CD4-positive, CD25-positive, alpha-beta regulatory T cell (primary cell): Measurements from ENCODE around the gene MALRD1. TPM values are rescaled to one million over a fixed set of nuclear protein-coding genes. Genes with fewer than 3 reads are reported as not detected.

Source experiments
- ATAC-seq, 2 donors: fragments of 150-1000 bp; cut with Tn5 transposase; one replicate each; pipeline ENCODE4 v1.10.0; 2021; ENCODE audit warnings: low read depth in 2 of 2, moderate number of reproducible peaks in 2 of 2, moderate library complexity in 1 of 2
- DNase-seq, 3 donors: peaks; one replicate each; pipeline versions ENCODE4 v3.0.0 to v3.0.0-alpha.2; 2012 to 2022; ENCODE audit warnings: mixed read lengths in 1 of 3
- H3K27ac ChIP-seq: one replicate; pipeline ENCODE4 v1.7.0; 2013; ENCODE audit warnings: mild to moderate bottlenecking, low read length; ENCODE audit not compliant: insufficient read depth, poor library complexity, severe bottlenecking
- H3K27me3 ChIP-seq: one replicate; pipeline ENCODE4 v1.7.0; 2013; ENCODE audit warnings: low read length; ENCODE audit not compliant: control insufficient read depth, insufficient read depth
- H3K36me3 ChIP-seq: one replicate; pipeline ENCODE4 v1.7.0; 2013; ENCODE audit warnings: mild to moderate bottlenecking, low read length, moderate library complexity; ENCODE audit not compliant: control insufficient read depth, insufficient read depth
- H3K4me1 ChIP-seq: 2 replicates; pipeline ENCODE4 v1.7.0; 2013; ENCODE audit warnings: mild to moderate bottlenecking, low read length; ENCODE audit not compliant: insufficient read depth, control insufficient read depth, poor library complexity, severe bottlenecking
- H3K4me3 ChIP-seq: one replicate; pipeline ENCODE4 v1.7.0; 2013; ENCODE audit warnings: low read depth, mild to moderate bottlenecking, low read length, moderate library complexity
- H3K9me3 ChIP-seq, 2 experiments: 1 replicate in 1 of 2; 2 replicates in 1 of 2; pipeline ENCODE4 v1.7.0; 2013; ENCODE audit warnings: low read length in 2 of 2, mild to moderate bottlenecking in 1 of 2, moderate library complexity in 1 of 2; ENCODE audit not compliant: control insufficient read depth in 2 of 2
- H3K27ac Mint-ChIP-seq, 3 donors: one replicate each; pipeline ENCODE4 v1.8.0; 2020 to 2022; ENCODE audit warnings: mild to moderate bottlenecking in 3 of 3, mixed read lengths in 3 of 3, moderate library complexity in 2 of 3
- H3K27me3 Mint-ChIP-seq: one replicate; pipeline ENCODE4 v1.8.0; 2022; ENCODE audit warnings: mild to moderate bottlenecking, mixed read lengths
- H3K36me3 Mint-ChIP-seq: one replicate; pipeline ENCODE4 v1.8.0; 2020; ENCODE audit warnings: mixed read lengths
- H3K4me1 Mint-ChIP-seq, 4 donors: one replicate each; pipeline ENCODE4 v1.8.0; 2020 to 2022; ENCODE audit warnings: mixed read lengths in 4 of 4, mild to moderate bottlenecking in 1 of 4
- H3K4me3 Mint-ChIP-seq, 4 donors: one replicate each; pipeline ENCODE4 v1.8.0; 2020 to 2022; ENCODE audit warnings: mild to moderate bottlenecking in 4 of 4, mixed read lengths in 4 of 4, moderate library complexity in 3 of 4
- H3K9me3 Mint-ChIP-seq, 7 donors: one replicate each; pipeline ENCODE4 v1.8.0; 2020 to 2022; ENCODE audit warnings: mixed read lengths in 7 of 7, mild to moderate bottlenecking in 3 of 7, moderate library complexity in 2 of 7
- polyA plus RNA-seq, 4 donors: library from polyadenylated mRNA; unstranded; fragments of 300-500 nt; fragmentation: Illumina TruSeq; gene quantifications; one replicate each; pipeline ENCODE4 v1.2.3, GENCODE V29; 2021
- total RNA-seq: library from RNA; stranded (reverse); gene quantifications from one replicate; pipeline ENCODE4 v1.2.3, GENCODE V29; 2022

MALRD1 gene
- total and polyA plus RNA-seq, 5 donors from 2014 or later: not detected

DNA sequence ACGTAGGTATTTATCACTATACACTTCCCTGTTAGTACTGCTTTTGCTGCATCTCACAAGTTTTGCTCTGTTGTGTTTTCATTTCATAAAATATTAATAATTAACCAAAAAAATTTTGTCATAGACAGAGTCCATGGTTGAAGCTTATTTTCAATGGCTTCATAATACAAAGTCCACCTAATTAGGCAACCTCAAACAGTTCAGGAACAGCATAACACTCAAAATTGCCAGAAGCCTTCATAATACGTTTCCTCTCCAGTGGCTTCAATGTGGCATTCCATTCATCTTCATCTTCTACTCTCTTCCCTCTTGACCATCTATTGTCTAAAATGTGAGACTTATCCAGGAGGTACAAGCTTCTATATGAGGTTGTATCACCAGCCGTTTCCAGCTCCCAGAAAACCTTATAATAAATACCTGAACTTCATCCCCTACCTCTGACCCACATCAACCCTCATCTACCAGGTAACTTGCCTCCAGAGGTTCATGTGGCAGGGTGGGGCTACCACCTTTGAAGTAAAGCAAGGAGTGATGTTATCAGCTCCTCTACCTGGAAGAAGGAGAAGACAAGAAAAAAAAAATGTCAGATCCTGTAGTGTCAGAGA is 337.3 kb downstream of the MALRD1 start:
- no peak overlapping the region for H3K27ac Mint-ChIP-seq

DNA sequence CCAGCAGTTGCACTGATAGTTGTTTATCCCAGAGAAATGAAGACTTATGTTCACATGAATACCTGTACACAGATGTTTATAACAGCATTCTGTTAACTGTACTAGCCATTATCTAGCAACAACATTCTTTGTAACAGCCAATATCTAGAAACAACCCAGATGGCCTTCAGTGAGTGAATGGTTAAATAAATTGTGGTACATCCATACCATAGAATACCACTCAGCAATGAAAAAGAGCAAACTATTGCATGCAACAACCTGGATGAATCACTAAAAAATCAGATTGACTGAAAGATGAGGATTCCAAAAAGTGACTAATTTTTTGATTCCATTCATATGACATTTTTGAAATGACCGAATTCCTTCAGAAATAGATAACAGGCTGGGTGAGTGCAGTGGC is 360.3 kb downstream of the MALRD1 start:
- no peaks in the 10 kb centered on the region for H3K27me3 ChIP-seq
- Mint-ChIP-seq H3K27me3 (no peaks in the 10 kb centered on the region), H3K27ac (no peak overlapping the region), H3K4me1 (no peaks in the 10 kb centered on the region), H3K4me3 (no peak overlapping the region), H3K36me3 (no peaks in the 10 kb centered on the region), H3K9me3 (peaks cover 0 to 11% (median 3%) of the 10 kb centered on the region in 7 donors)
- DNase-seq: no peak
- no peaks in the 10 kb centered on the region for H3K36me3 ChIP-seq
- H3K4me1 ChIP-seq: no peaks in the 10 kb centered on the region
- ATAC-seq: no peak
- no peak overlapping the region for H3K4me3 ChIP-seq
- no peaks in the 10 kb centered on the region for H3K9me3 ChIP-seq
- no peak overlapping the region for H3K27ac ChIP-seq

More for the DNA sequence above, 337.3 kb downstream of the MALRD1 start:
- no peak overlapping the region for H3K27ac ChIP-seq
- ATAC-seq (no peak), DNase-seq (no peak)
- peaks cover 0 to 6% of the 10 kb centered on the region in 2 experiments for H3K9me3 ChIP-seq
- H3K4me1 Mint-ChIP-seq: peaks cover 0 to 5% (median 0%) of the 10 kb centered on the region in 4 donors
- no peak overlapping the region for H3K4me3 Mint-ChIP-seq
- no peaks in the 10 kb centered on the region for H3K36me3 ChIP-seq
- H3K27me3 ChIP-seq: no peaks in the 10 kb centered on the region
- no peaks in the 10 kb centered on the region for H3K4me1 ChIP-seq
- H3K36me3 Mint-ChIP-seq: no peaks in the 10 kb centered on the region
- H3K9me3 Mint-ChIP-seq: peaks cover 1 to 33% (median 6%) of the 10 kb centered on the region in 7 donors
- H3K4me3 ChIP-seq: no peak overlapping the region
- H3K27me3 Mint-ChIP-seq: no peaks in the 10 kb centered on the region

DNA sequence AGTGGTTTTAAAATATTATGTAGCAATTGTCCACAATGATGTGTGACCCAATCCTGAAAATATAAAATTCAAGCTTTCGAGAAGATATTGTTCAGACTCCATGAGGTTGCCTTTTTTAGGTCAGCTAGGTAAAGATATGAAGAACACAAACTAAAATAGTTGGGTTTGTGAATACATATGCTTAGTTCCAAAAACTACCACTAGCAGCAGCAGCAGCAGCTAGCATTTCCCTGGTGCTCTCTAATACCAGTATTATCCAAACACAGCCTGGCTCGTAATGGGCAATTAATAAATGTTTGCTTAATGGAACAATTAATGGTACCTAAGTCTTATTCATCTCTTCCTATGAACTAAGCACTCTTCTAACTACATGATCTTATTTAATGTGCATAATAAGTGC is 362.5 kb downstream of the MALRD1 start:
- no peak for ATAC-seq
- H3K4me1 ChIP-seq: no peaks in the 10 kb centered on the region
- no peak for DNase-seq
- Mint-ChIP-seq H3K9me3 (peaks cover 0 to 14% (median 5%) of the 10 kb centered on the region in 7 donors), H3K4me3 (no peak overlapping the region), H3K27ac (no peak overlapping the region), H3K4me1 (no peaks in the 10 kb centered on the region), H3K36me3 (no peaks in the 10 kb centered on the region), H3K27me3 (no peaks in the 10 kb centered on the region)
- H3K27ac ChIP-seq: no peak overlapping the region
- H3K9me3 ChIP-seq: no peaks in the 10 kb centered on the region
- no peak overlapping the region for H3K4me3 ChIP-seq
- no peaks in the 10 kb centered on the region for H3K27me3 ChIP-seq
- no peaks in the 10 kb centered on the region for H3K36me3 ChIP-seq

DNA sequence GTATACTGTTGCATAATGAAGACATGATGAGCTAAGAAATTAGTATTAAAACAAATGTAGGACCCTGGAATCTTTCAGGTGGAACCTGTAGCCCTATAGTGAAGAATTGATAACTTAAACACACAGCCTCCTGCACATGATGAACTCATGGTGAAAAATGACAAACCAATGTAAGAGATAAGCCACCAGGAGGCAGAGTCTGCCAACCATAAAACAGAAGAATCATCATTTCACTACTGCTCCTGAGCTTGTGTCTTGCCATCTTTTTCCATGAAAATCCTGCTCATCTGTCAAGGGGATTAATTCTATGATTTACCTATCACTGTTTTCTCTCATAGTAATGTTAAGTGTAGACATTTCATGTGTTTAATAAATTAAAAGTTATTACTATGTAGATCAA is 363.9 kb downstream of the MALRD1 start:
- no peak overlapping the region for H3K27ac ChIP-seq
- Mint-ChIP-seq H3K9me3 (peaks cover 0 to 18% (median 2%) of the 10 kb centered on the region in 7 donors), H3K27ac (no peak overlapping the region), H3K4me1 (no peaks in the 10 kb centered on the region), H3K4me3 (no peak overlapping the region), H3K27me3 (no peaks in the 10 kb centered on the region), H3K36me3 (no peaks in the 10 kb centered on the region)
- H3K4me1 ChIP-seq: no peaks in the 10 kb centered on the region
- no peaks in the 10 kb centered on the region for H3K36me3 ChIP-seq
- H3K4me3 ChIP-seq: no peak overlapping the region
- no peaks in the 10 kb centered on the region for H3K27me3 ChIP-seq
- DNase-seq (no peak), ATAC-seq (no peak)
- no peaks in the 10 kb centered on the region for H3K9me3 ChIP-seq

DNA sequence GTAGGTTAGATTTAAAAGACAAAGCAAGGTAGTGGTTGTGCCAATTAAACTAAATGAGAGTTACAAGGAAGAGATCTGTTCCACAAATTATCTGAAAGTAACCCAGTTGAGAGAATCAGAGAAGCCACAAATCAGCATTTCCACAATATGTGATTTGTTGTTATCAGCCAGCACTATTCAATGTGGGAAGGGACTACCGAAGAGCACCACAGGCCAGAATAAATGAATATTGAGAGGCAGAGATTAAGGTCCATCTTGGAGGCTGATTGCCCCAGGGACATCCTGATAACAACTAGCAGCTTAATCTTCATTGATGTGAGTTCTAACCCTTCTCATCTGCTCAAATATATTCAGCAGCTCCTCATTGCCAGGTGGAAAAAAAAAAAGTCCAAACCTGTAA is 367.6 kb downstream of the MALRD1 start:
- H3K9me3 ChIP-seq: no peaks in the 10 kb centered on the region
- Mint-ChIP-seq H3K27me3 (no peaks in the 10 kb centered on the region), H3K36me3 (no peaks in the 10 kb centered on the region), H3K27ac (no peak overlapping the region), H3K4me1 (no peaks in the 10 kb centered on the region), H3K4me3 (no peak overlapping the region), H3K9me3 (peaks cover 0 to 18% (median 6%) of the 10 kb centered on the region in 7 donors)
- no peaks in the 10 kb centered on the region for H3K4me1 ChIP-seq
- H3K4me3 ChIP-seq: no peak overlapping the region
- DNase-seq: no peak
- H3K27ac ChIP-seq: no peak overlapping the region
- no peak for ATAC-seq
- H3K27me3 ChIP-seq: no peaks in the 10 kb centered on the region
- no peaks in the 10 kb centered on the region for H3K36me3 ChIP-seq

DNA sequence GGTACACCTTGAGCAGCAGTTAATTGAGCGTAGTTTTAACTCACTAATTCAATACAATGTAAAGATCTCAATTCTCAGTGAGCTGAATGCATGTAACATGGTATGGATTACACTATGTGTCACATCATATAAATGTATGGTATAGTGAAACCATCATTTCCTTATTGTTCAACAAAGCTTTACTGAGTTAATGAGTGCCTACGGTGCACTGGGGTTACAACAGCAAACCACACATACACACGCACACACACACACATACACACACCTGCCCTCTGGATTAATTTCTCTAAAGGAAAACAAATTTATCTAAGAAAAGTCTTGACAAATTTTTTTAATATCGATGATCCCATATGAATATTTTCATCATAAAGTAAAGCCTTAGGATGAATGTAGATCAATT is 369.1 kb downstream of the MALRD1 start:
- no peaks in the 10 kb centered on the region for H3K9me3 ChIP-seq
- no peak overlapping the region for H3K4me3 ChIP-seq
- Mint-ChIP-seq H3K4me3 (no peak overlapping the region), H3K36me3 (no peaks in the 10 kb centered on the region), H3K27ac (no peak overlapping the region), H3K4me1 (no peaks in the 10 kb centered on the region), H3K27me3 (no peaks in the 10 kb centered on the region), H3K9me3 (peaks cover 0 to 18% (median 7%) of the 10 kb centered on the region in 7 donors)
- no peaks in the 10 kb centered on the region for H3K4me1 ChIP-seq
- ATAC-seq: no peak
- H3K27ac ChIP-seq: no peak overlapping the region
- H3K36me3 ChIP-seq: no peaks in the 10 kb centered on the region
- H3K27me3 ChIP-seq: no peaks in the 10 kb centered on the region
- no peak for DNase-seq

DNA sequence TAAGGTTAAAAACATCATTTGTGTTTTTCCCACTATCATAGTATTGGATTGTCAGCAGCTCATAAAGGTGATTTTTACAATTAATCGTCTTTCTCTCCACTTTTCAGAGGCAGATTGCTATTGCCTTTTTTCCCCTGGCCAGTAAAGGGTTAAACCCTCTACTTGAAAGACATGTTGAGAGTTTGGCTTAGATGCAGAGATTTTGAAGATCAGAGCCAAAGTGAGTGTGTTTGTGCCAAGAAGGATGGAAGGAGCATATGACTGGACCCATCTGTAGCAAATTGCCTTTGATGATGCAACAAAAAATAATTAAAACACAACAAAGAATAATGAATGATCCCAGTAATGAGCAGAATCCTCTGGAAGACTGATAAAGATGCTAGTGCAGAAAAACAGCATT is 373.1 kb downstream of the MALRD1 start:
- Histone ChIP-seq H3K27ac (no peak overlapping the region), H3K4me1 (no peaks in the 10 kb centered on the region), H3K4me3 (no peak overlapping the region), H3K9me3 (no peaks in the 10 kb centered on the region), H3K36me3 (no peaks in the 10 kb centered on the region), H3K27me3 (no peaks in the 10 kb centered on the region)
- H3K4me3 Mint-ChIP-seq: no peak overlapping the region
- H3K36me3 Mint-ChIP-seq: no peaks in the 10 kb centered on the region
- H3K27ac Mint-ChIP-seq: no peak overlapping the region
- DNase-seq (no peak), ATAC-seq (no peak)
- no peaks in the 10 kb centered on the region for H3K27me3 Mint-ChIP-seq
- H3K4me1 Mint-ChIP-seq: no peaks in the 10 kb centered on the region
- H3K9me3 Mint-ChIP-seq: peaks cover 0 to 11% (median 7%) of the 10 kb centered on the region in 7 donors

DNA sequence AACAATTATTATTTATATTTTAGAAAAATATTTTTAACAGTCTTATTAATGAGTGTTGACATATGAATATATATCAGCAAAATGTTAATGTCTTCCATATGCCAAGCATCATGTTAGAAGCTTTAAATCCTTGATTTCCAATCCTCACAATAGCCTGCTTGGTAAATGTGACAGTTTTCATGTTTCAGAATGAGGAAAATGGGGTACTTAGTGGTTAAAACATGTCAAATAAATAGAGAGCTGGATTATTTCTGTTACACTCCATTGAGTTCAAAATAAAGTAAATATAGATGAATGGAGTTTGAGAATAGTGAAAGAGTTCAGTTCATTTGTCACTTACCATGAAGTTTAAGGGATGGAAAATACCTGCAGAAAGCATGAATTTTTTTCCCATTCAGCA is 377.4 kb downstream of the MALRD1 start:
- H3K4me3 Mint-ChIP-seq: no peak overlapping the region
- H3K36me3 Mint-ChIP-seq: no peaks in the 10 kb centered on the region
- no peaks in the 10 kb centered on the region for H3K27me3 Mint-ChIP-seq
- H3K27ac Mint-ChIP-seq: no peak overlapping the region
- no peak overlapping the region for H3K4me3 ChIP-seq
- peaks cover 2 to 12% (median 4%) of the 10 kb centered on the region in 7 donors for H3K9me3 Mint-ChIP-seq
- no peak overlapping the region for H3K27ac ChIP-seq
- H3K4me1 Mint-ChIP-seq: no peaks in the 10 kb centered on the region
- ATAC-seq (no peak), DNase-seq (no peak)
- peaks cover 0 to 3% of the 10 kb centered on the region in 2 experiments for H3K9me3 ChIP-seq
- H3K36me3 ChIP-seq: no peaks in the 10 kb centered on the region
- H3K27me3 ChIP-seq: no peaks in the 10 kb centered on the region
- no peaks in the 10 kb centered on the region for H3K4me1 ChIP-seq
